ENCODE results near the gene ADM2. TPM values are rescaled to one million over a fixed set of nuclear protein-coding genes. Genes with fewer than 3 reads are reported as not detected.

Gene ADM2
- total RNA-seq, 1 donor from 2014 or later = 23.0 TPM

DNA sequence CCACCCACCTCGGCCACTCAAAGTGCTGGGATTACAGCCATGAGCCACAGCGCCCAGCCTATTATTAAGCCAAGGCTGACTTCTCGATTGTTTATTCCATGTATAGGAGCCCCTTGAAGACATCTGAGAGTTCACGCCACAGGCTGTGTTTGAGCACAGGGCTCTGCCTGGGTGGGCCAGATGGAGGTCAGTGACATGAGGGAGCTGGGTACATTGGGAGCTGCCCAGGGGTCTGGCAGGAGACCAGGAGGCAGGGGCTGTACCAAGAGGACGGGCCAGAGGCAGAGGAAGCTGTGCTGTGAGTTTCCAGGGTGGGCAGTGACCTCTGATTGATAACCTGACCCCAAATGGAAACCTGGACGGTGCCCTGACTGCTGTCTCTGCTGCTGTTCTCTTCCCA lies 20.8 kb downstream of the ADM2 start:
- Histone ChIP-seq H3K4me3 (ENCODE audit: insufficient read depth, low read depth, low read length) (no peak overlapping the region), H3K9ac (ENCODE audit: low read length) (no peak overlapping the region), H3K79me2 (ENCODE audit: insufficient read depth, low read length) (peaks cover 24% of the 10 kb centered on the region), H4K20me1 (ENCODE audit: insufficient read depth, low read length) (peaks cover 23% of the 10 kb centered on the region), H3K4me1 (ENCODE audit: insufficient read depth, low read length) (peaks cover 4% of the 10 kb centered on the region), H3K4me2 (ENCODE audit: low read length) (no peak overlapping the region), H3K27ac (ENCODE audit: low read depth, low read length) (no peak overlapping the region), H3K27me3 (ENCODE audit: insufficient read depth, low read length) (no peaks in the 10 kb centered on the region), H3K9me3 (ENCODE audit: insufficient read depth, low read depth, low read length) (no peaks in the 10 kb centered on the region), H2AFZ (ENCODE audit: low read depth, low read length) (no peak overlapping the region), H3K36me3 (ENCODE audit: insufficient read depth, low read length) (peaks cover 4% of the 10 kb centered on the region)
- Mint-ChIP-seq H3K9me3 (ENCODE audit: unreplicated experiment) (no peaks in the 10 kb centered on the region), H3K4me1 (ENCODE audit: low read depth, unreplicated experiment) (no peaks in the 10 kb centered on the region), H3K27ac (ENCODE audit: unreplicated experiment) (no peak overlapping the region), H3K27me3 (ENCODE audit: low read depth, unreplicated experiment) (no peaks in the 10 kb centered on the region), H3K4me3 (ENCODE audit: unreplicated experiment) (no peak overlapping the region), H3K36me3 (ENCODE audit: low read depth, unreplicated experiment) (no peaks in the 10 kb centered on the region)
- TF ChIP-seq, protein P1, sequence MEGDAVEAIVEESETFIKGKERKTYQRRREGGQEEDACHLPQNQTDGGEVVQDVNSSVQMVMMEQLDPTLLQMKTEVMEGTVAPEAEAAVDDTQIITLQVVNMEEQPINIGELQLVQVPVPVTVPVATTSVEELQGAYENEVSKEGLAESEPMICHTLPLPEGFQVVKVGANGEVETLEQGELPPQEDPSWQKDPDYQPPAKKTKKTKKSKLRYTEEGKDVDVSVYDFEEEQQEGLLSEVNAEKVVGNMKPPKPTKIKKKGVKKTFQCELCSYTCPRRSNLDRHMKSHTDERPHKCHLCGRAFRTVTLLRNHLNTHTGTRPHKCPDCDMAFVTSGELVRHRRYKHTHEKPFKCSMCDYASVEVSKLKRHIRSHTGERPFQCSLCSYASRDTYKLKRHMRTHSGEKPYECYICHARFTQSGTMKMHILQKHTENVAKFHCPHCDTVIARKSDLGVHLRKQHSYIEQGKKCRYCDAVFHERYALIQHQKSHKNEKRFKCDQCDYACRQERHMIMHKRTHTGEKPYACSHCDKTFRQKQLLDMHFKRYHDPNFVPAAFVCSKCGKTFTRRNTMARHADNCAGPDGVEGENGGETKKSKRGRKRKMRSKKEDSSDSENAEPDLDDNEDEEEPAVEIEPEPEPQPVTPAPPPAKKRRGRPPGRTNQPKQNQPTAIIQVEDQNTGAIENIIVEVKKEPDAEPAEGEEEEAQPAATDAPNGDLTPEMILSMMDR (IDR thresholded peaks at IDR 0.05; ENCODE audit: insufficient read depth, low read depth, low read length) = no peak
- TF ChIP-seq EZH2 (IDR thresholded peaks at IDR 0.05; ENCODE audit: insufficient read depth, low read length) = no peak
- DNase-seq (ENCODE audit: low read depth) (no peak), FAIRE-seq (no peak)

DNA sequence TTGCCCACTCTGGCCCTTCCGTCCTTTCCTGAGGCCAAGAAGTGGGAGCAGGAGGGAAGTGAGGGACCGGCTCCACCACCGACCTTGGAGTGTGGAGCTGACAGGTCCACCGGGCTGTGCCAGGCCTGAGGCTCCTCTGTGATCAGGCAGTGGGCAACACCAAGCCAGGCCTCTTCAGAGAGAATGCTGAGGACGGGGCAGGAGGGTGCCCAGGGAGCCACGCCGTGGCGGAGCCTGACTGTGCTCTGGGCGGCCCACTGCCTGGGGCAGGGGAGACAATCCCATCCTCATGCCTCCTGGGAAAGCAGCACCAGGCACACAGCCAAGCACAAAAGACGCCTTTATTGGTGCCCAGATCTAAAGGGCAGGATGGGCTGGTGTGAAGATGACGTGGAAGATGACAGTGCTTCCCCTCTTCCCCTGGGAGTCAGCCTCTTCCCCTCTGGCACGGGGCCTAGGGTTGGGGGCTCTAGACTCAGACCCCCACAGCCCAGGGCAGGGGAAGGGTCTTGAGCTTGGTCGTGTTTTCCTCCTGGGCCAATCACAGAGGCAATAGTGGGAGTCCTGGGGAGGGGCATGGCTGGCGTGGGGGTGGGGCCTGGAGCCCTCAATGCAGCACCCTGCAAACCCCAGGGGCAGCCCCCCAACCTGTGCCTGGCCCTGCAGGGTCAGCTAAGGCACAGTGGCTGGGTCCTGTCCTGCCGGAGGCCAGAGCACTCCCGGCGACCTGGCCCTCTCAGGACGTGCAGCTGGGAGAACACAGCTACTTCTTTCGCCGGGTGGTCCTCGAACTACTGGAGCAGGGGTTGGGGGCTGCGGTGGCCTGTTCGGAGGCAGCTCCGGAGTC lies 21.5 kb downstream of the ADM2 start:
- Mint-ChIP-seq H3K4me3 (ENCODE audit: unreplicated experiment) (no peak overlapping the region), H3K36me3 (ENCODE audit: low read depth, unreplicated experiment) (no peaks in the 10 kb centered on the region), H3K27ac (ENCODE audit: unreplicated experiment) (no peak overlapping the region), H3K27me3 (ENCODE audit: low read depth, unreplicated experiment) (no peaks in the 10 kb centered on the region), H3K4me1 (ENCODE audit: low read depth, unreplicated experiment) (no peaks in the 10 kb centered on the region), H3K9me3 (ENCODE audit: unreplicated experiment) (no peaks in the 10 kb centered on the region)
- Histone ChIP-seq H3K4me1 (ENCODE audit: insufficient read depth, low read length) (peaks cover 4% of the 10 kb centered on the region), H3K27me3 (ENCODE audit: insufficient read depth, low read length) (no peaks in the 10 kb centered on the region), H3K36me3 (ENCODE audit: insufficient read depth, low read length) (peaks cover 4% of the 10 kb centered on the region), H2AFZ (ENCODE audit: low read depth, low read length) (no peak overlapping the region), H3K4me3 (ENCODE audit: insufficient read depth, low read depth, low read length) (no peak overlapping the region), H4K20me1 (ENCODE audit: insufficient read depth, low read length) (peaks cover 26% of the 10 kb centered on the region), H3K9ac (ENCODE audit: low read length) (no peak overlapping the region), H3K4me2 (ENCODE audit: low read length) (no peak overlapping the region), H3K27ac (ENCODE audit: low read depth, low read length) (no peak overlapping the region), H3K9me3 (ENCODE audit: insufficient read depth, low read depth, low read length) (no peaks in the 10 kb centered on the region), H3K79me2 (ENCODE audit: insufficient read depth, low read length) (peaks cover 28% of the 10 kb centered on the region)
- TF ChIP-seq, protein P1 (IDR thresholded peaks at IDR 0.05; ENCODE audit: insufficient read depth, low read depth, low read length) = no peak
- TF ChIP-seq EZH2 (IDR thresholded peaks at IDR 0.05; ENCODE audit: insufficient read depth, low read length) = no peak
- FAIRE-seq = no peak
- DNase-seq (ENCODE audit: low read depth) = no peak
